ENCODE results near the gene ZMIZ1.

Gene ZMIZ1

DNA sequence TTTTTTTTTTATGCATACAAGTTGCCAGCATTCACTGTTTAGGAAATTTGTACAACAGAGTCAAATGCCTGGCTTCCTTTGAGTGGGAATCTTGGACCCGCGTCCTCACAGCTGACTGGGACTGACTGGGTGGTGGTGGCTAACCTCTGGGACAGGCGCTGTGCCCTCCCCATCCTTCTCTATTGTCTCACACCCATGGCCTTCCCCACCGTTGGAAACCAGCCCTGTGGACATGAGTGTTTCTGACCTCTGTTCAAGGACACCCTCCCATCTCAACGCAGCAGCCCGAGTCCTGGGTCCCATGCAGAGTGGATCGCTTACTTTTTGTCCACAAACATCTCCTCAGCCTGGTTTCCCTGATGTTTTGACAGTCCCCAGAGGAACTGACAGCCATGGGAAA is 153.4 kb downstream of the ZMIZ1 start:
- in situ Hi-C loops (cut with HindIII; ENCODE audit: low pct_unique_long_range_greater_than_20kb, low sequenced_read_pairs), result no loop called here
- TF ChIP-seq JUND (IDR thresholded peaks at IDR 0.05; ENCODE audit: low read depth), result no peak
- DNase-seq (ENCODE audit: low read depth in 1 of 2, low spot score in 1 of 2), result no peak

DNA sequence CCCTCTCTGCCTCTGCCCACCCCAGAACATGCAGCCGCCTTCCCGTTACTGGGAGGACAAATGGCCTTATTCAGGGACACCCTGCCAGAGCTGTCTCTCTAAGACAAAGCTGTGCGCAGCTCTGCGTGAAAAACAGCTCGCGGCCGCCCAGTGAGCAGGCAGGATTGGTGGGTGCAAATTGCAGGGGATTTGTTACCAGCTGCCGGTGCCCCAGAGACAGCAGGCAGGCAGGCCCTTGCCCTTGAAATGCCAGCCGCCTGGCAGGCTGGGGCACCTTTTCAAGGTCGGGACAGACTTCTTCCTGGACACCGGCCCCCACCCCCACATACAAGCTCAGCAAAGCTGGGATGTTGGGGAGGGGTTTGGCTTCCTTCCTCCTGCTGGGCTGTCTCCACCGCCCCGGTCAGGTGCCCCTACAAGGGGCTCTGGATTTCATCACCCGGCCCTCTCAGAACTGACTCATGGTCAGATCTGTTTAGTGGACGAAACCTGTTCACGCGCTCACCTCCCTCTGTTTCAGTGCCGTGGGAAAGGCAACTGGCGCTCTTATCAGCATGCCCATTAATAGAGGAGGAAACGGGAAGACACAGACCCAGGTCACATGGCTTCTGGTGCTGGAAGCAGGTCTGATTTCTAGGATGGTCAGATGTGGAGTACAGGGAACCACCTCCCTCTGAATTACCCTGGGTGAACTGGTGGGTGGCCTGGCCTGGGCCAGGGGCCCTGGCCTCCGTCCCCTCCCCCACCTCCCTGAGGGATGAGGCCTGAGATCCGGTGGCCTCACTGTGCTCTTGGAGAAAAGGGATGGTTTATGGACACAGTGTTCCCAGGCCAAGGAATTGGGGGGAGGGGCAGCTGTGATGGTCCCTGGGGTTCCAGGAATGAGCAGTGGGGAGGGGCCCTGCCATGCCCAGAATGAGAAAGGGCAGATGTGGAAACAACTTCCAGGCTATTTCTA is 154.6 kb downstream of the ZMIZ1 start:
- DNase-seq (ENCODE audit: low read depth in 1 of 2, low spot score in 1 of 2), result no peak
- in situ Hi-C loops (cut with HindIII; ENCODE audit: low pct_unique_long_range_greater_than_20kb, low sequenced_read_pairs), result no loop called here
- no peak for TF ChIP-seq JUND (IDR thresholded peaks at IDR 0.05; ENCODE audit: low read depth)

DNA sequence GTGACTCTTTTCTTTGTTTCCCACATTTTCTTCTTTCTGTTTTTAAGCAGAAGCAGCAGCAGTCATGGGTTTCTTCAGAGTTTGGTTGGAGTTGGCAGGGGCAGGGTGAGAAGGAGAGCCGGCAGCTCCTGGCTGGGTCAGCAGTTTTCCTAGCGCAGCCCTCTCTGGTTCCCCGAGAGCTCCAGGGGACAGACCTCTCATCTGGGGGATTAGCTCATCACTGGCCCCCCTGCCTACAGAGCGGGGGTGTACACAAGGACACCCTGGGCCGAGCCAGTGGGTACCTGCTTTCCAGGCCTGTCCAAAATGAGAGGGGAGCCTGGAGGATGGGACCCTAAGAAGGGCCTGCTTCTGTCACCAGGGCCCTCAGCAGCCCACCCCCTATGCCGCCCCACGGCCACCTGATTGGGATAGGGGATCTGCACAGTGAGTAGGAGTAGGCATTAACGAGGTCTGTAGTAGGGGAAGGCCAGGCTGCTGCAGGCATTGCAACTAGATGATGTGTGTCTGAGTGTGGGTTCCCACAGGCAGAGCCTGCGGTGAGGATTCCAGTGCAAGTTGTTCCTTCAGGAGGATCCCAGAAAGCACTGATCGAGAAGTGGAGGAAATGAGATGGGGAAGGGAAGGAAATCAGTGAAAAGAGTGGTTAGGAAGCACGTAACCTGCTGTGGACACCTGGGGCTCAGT is 155.6 kb downstream of the ZMIZ1 start:
- no peak for TF ChIP-seq JUND (IDR thresholded peaks at IDR 0.05; ENCODE audit: low read depth)
- DNase-seq (ENCODE audit: low read depth in 1 of 2, low spot score in 1 of 2), result no peak
- in situ Hi-C loops (cut with HindIII; ENCODE audit: low pct_unique_long_range_greater_than_20kb, low sequenced_read_pairs), result no loop called here

DNA sequence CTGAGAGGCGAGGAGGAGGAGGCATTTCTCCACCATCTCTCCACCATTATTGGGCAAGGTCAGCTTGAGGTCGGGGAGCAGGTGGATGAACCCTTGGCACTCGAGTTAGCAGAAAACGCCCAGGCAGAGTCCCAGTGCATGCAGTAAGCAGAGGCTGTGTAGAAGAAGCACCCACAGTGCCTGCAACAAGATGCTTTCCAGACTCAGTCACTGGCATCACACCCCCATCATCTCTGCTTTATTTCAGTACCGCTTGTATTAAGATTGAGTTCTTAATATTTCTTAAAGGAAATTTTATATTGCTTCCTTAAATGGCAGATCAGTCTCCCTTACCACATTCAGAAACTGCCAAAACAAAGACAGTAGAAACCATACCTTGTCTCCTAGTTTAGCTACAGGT is 156.2 kb downstream of the ZMIZ1 start:
- in situ Hi-C loops (cut with HindIII; ENCODE audit: low pct_unique_long_range_greater_than_20kb, low sequenced_read_pairs), result no loop called here
- DNase-seq (ENCODE audit: low read depth in 1 of 2, low spot score in 1 of 2), result no peak
- TF ChIP-seq JUND (IDR thresholded peaks at IDR 0.05; ENCODE audit: low read depth), result no peak

DNA sequence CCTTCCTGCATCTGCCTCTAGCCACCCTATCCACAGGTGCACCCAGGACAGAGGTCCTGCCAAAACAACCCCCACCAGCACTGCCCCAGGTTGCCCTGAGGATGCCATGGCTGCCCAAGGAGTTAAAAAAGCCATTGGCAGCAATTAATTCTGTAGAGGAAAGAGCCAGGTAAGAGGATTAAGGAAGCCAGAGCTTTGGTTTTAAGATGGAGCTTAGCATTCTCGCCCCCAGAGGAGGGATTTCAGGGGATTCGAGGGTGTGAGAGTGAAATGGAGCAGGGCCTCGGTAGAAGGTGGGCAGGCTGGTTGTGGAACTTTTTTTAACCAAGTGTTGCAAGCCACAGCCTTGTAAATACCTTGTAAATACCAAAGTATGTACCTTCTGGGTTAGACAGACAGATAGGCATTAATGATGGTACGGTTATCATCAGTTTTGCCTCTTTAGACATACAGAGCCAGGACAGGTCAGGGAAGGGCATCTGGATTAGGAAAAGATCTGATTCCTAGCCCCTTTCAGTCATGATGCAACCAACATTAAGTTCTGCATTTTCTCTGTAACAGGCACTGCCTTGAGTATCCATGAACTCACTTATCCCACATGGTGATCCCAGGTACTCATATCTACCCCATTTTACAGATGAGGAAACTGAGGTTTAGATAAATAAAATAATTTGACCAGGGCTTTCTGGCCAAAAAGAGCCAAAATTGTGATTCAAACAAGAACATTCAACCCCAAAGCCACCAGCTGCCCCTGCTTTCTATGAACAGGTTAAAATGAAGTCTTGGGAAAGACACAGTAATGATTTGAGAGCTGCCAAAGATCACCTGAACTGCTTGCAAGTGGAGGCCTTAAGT is 157.9 kb downstream of the ZMIZ1 start:
- in situ Hi-C loops (cut with HindIII; ENCODE audit: low pct_unique_long_range_greater_than_20kb, low sequenced_read_pairs), result no loop called here
- TF ChIP-seq JUND (IDR thresholded peaks at IDR 0.05; ENCODE audit: low read depth), result no peak
- no peak for DNase-seq (ENCODE audit: low read depth in 1 of 2, low spot score in 1 of 2)

DNA sequence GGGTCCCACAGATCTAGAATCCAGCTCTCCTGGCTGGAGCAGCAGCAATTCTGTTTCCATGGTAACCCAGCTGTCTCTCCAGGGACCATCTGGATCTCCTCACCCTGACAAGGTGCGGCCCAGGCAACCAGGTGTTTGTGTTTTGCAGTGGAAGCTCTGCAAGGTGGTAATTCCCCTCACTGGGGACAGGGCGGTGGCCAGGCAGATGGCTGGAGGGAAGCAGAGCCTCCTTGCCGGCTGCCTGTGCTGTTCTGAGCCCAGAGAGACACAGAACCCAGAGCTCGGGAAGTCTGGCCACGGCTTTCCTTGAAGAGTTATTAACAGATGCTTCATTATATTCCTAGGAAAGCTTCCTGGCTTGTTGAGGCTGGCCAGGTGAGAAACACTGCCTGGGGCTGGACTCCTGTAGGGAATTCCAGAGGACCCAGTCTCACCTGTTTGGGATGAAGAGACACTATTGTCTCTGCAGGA is 160.3 kb downstream of the ZMIZ1 start:
- no peak for TF ChIP-seq JUND (IDR thresholded peaks at IDR 0.05; ENCODE audit: low read depth)
- in situ Hi-C loops (cut with HindIII; ENCODE audit: low pct_unique_long_range_greater_than_20kb, low sequenced_read_pairs), result no loop called here
- peak in 1 of 2 experiments; percentile 80 for DNase-seq (ENCODE audit: low read depth in 1 of 2, low spot score in 1 of 2)

DNA sequence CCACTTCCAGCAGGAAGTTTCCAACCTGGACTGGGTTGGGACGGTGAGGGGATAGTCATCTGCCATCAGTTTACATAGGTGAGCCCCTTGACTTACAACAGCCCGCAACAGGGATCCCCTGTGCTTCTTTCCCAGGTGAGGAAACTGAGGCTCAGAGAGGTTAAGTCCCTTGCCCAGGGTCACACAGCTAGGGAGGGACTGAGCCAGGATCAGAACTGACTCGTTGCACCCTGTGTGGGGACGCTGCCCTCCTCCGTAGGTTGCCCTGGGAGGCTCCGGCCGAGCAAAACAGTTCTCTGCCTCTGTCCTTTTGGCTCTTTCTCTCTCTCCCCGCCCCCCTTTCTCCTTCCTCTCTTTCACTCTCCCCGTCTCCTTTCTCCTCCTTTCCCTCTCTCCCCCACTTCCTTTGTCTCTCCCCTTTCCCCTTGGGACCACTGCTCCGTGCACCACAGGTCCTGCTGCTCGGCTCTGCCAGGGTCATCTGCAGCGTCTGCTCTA is 161.1 kb downstream of the ZMIZ1 start:
- no peak for TF ChIP-seq JUND (IDR thresholded peaks at IDR 0.05; ENCODE audit: low read depth)
- no peak for DNase-seq (ENCODE audit: low read depth in 1 of 2, low spot score in 1 of 2)
- in situ Hi-C loops (cut with HindIII; ENCODE audit: low pct_unique_long_range_greater_than_20kb, low sequenced_read_pairs), result no loop called here

DNA sequence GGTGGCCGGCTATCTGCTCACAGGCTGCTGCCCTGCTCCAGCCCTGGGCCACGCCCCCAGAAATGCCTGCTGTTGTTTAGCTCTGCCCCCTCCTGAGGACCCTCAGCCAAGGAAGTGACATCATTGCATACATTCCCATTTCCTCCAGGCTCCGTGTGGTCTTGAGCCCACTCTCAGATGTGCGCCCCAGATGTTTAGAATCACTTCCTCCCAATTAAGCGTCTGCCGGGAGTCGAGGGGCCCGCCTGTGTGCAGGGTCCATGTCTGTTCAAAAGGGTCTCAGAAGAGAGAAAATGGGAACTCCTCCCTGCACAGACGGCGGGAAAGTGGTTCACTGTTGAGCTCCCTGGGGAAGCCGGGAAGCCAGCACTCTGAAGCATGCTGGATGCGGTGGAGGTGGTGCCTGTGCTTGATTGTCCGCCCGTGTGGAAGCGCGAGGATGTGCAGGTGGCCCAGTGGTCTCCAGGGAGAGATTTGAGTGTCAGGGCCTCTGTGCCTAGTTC is 161.6 kb downstream of the ZMIZ1 start:
- no peak for TF ChIP-seq JUND (IDR thresholded peaks at IDR 0.05; ENCODE audit: low read depth)
- DNase-seq (ENCODE audit: low read depth in 1 of 2, low spot score in 1 of 2), result no peak
- in situ Hi-C loops (cut with HindIII; ENCODE audit: low pct_unique_long_range_greater_than_20kb, low sequenced_read_pairs), result no loop called here

DNA sequence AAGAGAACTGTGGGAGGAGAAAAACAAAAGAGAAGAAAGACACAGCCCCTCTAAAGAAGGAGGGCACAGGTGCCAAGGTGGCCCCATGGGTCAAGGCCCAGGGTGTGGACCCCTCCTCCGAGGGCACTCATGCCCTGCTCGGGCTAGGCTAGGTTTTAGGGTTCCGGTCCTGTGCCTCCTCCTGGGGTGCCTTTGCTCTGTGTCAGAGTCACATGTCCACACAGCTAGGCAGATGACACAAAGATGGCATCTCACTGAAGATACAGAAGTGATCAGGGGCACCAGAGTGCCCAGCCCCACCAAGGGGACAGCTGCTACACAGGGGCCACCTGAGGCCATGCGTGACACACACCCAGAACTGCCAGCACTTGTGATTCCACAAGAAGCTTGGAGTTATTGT is 162.1 kb downstream of the ZMIZ1 start:
- no peak for DNase-seq (ENCODE audit: low read depth in 1 of 2, low spot score in 1 of 2)
- in situ Hi-C loops (cut with HindIII; ENCODE audit: low pct_unique_long_range_greater_than_20kb, low sequenced_read_pairs), result no loop called here
- TF ChIP-seq JUND (IDR thresholded peaks at IDR 0.05; ENCODE audit: low read depth), result no peak

DNA sequence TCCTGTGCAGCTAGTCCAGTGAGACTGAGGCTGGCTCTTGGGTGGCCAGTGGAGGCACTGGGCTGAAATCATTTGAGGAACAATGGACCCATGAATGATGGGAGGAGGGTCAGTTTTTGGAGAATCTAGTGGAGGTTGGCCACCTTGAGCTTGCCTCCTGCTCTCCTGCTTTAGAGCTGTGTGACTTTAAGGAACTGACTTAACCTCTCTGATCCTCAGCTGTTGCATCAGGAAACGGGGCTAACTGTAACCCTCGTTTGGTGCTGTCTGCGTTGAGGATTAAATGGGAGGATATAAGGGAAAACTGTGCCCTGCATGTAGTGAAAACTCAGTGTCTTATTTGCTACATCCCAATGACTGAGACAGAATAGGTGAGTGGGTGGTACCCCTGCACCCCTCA is 163.1 kb downstream of the ZMIZ1 start:
- TF ChIP-seq JUND (IDR thresholded peaks at IDR 0.05; ENCODE audit: low read depth), result no peak
- DNase-seq (ENCODE audit: low read depth in 1 of 2, low spot score in 1 of 2), result no peak
- in situ Hi-C loops (cut with HindIII; ENCODE audit: low pct_unique_long_range_greater_than_20kb, low sequenced_read_pairs), result no loop called here

DNA sequence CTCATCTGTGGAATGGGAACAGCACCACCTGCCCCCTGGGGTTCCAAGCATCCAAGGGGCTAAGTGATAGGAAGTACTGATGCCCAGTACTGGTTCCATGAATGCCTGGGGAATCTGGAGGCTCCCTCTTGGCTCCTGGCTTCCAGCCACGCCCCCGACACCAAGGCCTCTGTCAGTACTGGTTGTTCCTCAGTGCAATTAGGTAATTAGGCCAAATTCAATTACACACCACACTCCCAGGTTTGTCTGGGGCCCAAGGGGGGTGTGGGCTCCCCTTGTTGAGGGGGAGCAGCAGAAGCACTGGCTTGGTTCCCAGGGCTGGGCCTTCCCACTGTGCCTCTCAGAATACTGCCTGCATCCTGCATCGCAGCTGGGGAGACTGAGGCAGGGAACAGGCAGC is 164.1 kb downstream of the ZMIZ1 start:
- no peak for DNase-seq (ENCODE audit: low read depth in 1 of 2, low spot score in 1 of 2)
- in situ Hi-C loops (cut with HindIII; ENCODE audit: low pct_unique_long_range_greater_than_20kb, low sequenced_read_pairs), result no loop called here
- TF ChIP-seq JUND (IDR thresholded peaks at IDR 0.05; ENCODE audit: low read depth), result no peak
